ENCODE data around the gene RABL6. TPM values are rescaled to one million over a fixed set of nuclear protein-coding genes. Genes with fewer than 3 reads are reported as not detected.

The RABL6 gene
- total and polyA plus RNA-seq, 8 donors: 50.7 to 119 (median 66.5) TPM

GRCh38 chr9:136820971-136821825, 13.4 kb downstream of the RABL6 start:
- intact Hi-C loops (cut with DNase I): no loop called here
- WGBS, 2 donors: 75 to 79% methylated on average over 64 to 83 of the region's 83 CpGs
- no peak for TF ChIP-seq CTCF (IDR thresholded peaks at IDR 0.05)
- no peaks in the 10 kb centered on the region for H3K27me3 ChIP-seq
- H3K27ac ChIP-seq: no peak overlapping the region
- no peak for FAIRE-seq
- peaks cover 0 to 8% (median 5%) of the 10 kb centered on the region in 3 donors for H3K36me3 ChIP-seq
- H3K4me1 ChIP-seq: no peaks in the 10 kb centered on the region
- no peaks in the 10 kb centered on the region for H3K9me3 ChIP-seq
- peak overlapping the region in 1 of 4 donors; percentile 10 for H3K4me3 ChIP-seq
- DNase-seq: peak in 3 of 6 donors; percentile 27 to 63 (median 43)
- ATAC-seq: peak in 3 of 4 donors; percentile 6 to 44 (median 30)

GRCh38 chr9:136821826-136822544, 14.2 kb downstream of the RABL6 start:
- intact Hi-C loops (cut with DNase I): no loop called here
- ATAC-seq (no peak), DNase-seq (peak in 4 of 6 donors; percentile 13 to 74 (median 48)), FAIRE-seq (no peak)
- TF ChIP-seq CTCF (IDR thresholded peaks at IDR 0.05): no peak
- Histone ChIP-seq H3K9me3 (no peaks in the 10 kb centered on the region), H3K27ac (no peak overlapping the region), H3K36me3 (peaks cover 0 to 8% (median 5%) of the 10 kb centered on the region in 3 donors), H3K4me3 (no peak overlapping the region), H3K27me3 (no peaks in the 10 kb centered on the region), H3K4me1 (peaks cover 0 to 7% (median 0%) of the 10 kb centered on the region in 3 donors)
- WGBS, 2 donors: 89% methylated on average over 38 to 42 of the region's 42 CpGs

- H3K4me1 ChIP-seq: peaks cover 0 to 16% (median 6%) of the 10 kb centered on the region in 3 donors
- peak in 5 of 6 donors; percentile 14 to 57 (median 30) for DNase-seq
- H3K27ac ChIP-seq: peak overlapping the region in 2 of 4 donors; percentile 27 to 37
- WGBS, 2 donors: 71 to 77% methylated on average over 30 of the region's 30 CpGs
- FAIRE-seq: no peak
- peaks cover 0 to 8% (median 5%) of the 10 kb centered on the region in 3 donors for H3K36me3 ChIP-seq
- H3K9me3 ChIP-seq: no peaks in the 10 kb centered on the region
- intact Hi-C loops (cut with DNase I): no loop called here
- no peak overlapping the region for H3K4me3 ChIP-seq
- ATAC-seq: no peak
- TF ChIP-seq CTCF (IDR thresholded peaks at IDR 0.05): no peak
- no peaks in the 10 kb centered on the region for H3K27me3 ChIP-seq
Observed at GRCh38 chr9:136823136-136824046, 15.6 kb downstream of the RABL6 start.

- Histone ChIP-seq H3K9me3 (no peaks in the 10 kb centered on the region), H3K27me3 (no peaks in the 10 kb centered on the region), H3K4me3 (no peak overlapping the region), H3K4me1 (peaks cover 0 to 16% (median 6%) of the 10 kb centered on the region in 3 donors), H3K36me3 (peaks cover 0 to 21% (median 5%) of the 10 kb centered on the region in 3 donors), H3K27ac (peak overlapping the region in 2 of 4 donors; percentile 17 to 27)
- 80 to 84% methylated on average over 21 of the region's 21 CpGs for WGBS, 2 donors
- no peak for TF ChIP-seq CTCF (IDR thresholded peaks at IDR 0.05)
- FAIRE-seq (no peak), DNase-seq (peak in 4 of 6 donors; percentile 11 to 60 (median 20)), ATAC-seq (no peak)
- intact Hi-C loops (cut with DNase I): no loop called here
Observed at GRCh38 chr9:136824496-136825225, 16.9 kb downstream of the RABL6 start.
